Effector memory CD4-positive, alpha-beta T cell (primary cell): ENCODE measurements around the gene TOP2B.

Experiments used
- DNase-seq, 3 donors: peaks; one replicate each; pipeline ENCODE4 v3.0.0-alpha.2; 2020
- H3K27ac ChIP-seq: 2 replicates; pipeline ENCODE4 v1.7.0; 2013; ENCODE audit warnings: mild to moderate bottlenecking, low read length, moderate library complexity; ENCODE audit not compliant: insufficient read depth, poor library complexity, severe bottlenecking
- H3K27me3 ChIP-seq: replicated peaks from 2 replicates; pipeline ENCODE4 v1.7.0; 2013; ENCODE audit warnings: mild to moderate bottlenecking, low read length; ENCODE audit not compliant: insufficient read depth, control insufficient read depth, poor library complexity, severe bottlenecking
- H3K36me3 ChIP-seq: 2 replicates; pipeline ENCODE4 v1.7.0; 2013; ENCODE audit warnings: mild to moderate bottlenecking, low read length, moderate library complexity; ENCODE audit not compliant: control insufficient read depth, insufficient read depth
- H3K4me1 ChIP-seq: 2 replicates; pipeline ENCODE4 v1.7.0; 2013; ENCODE audit warnings: low read length, mild to moderate bottlenecking; ENCODE audit not compliant: control insufficient read depth, insufficient read depth, poor library complexity, severe bottlenecking
- H3K4me3 ChIP-seq: 2 replicates; pipeline ENCODE4 v1.7.0; 2013; ENCODE audit warnings: low read length, low read depth, mild to moderate bottlenecking; ENCODE audit not compliant: insufficient read depth, poor library complexity, severe bottlenecking
- H3K9me3 ChIP-seq: 2 replicates; pipeline ENCODE4 v1.7.0; 2013; ENCODE audit warnings: mild to moderate bottlenecking, low read length, moderate library complexity; ENCODE audit not compliant: control insufficient read depth

Gene TOP2B

GRCh38 chr3:25576831-25577454 lies 87.8 kb downstream of the TOP2B start:
- Histone ChIP-seq H3K4me3 (no peak overlapping the region), H3K27me3 (no peaks in the 10 kb centered on the region), H3K36me3 (no peaks in the 10 kb centered on the region), H3K4me1 (no peaks in the 10 kb centered on the region), H3K9me3 (no peaks in the 10 kb centered on the region), H3K27ac (no peak overlapping the region)
- DNase-seq = no peak

- H3K4me3 ChIP-seq = no peak overlapping the region
Measured at GRCh38 chr3:25576146-25576545, 88.6 kb downstream of the TOP2B start.

GRCh38 chr3:25575001-25575400 lies 89.7 kb downstream of the TOP2B start:
- H3K27ac ChIP-seq = no peak overlapping the region
- H3K4me3 ChIP-seq = no peak overlapping the region
- no peaks in the 10 kb centered on the region for H3K27me3 ChIP-seq
- H3K4me1 ChIP-seq = no peaks in the 10 kb centered on the region
- no peaks in the 10 kb centered on the region for H3K36me3 ChIP-seq
- DNase-seq = no peak
- no peaks in the 10 kb centered on the region for H3K9me3 ChIP-seq

More at GRCh38 chr3:25576146-25576545, 88.6 kb downstream of the TOP2B start:
- Histone ChIP-seq H3K9me3 (no peaks in the 10 kb centered on the region), H3K36me3 (no peaks in the 10 kb centered on the region), H3K27me3 (no peaks in the 10 kb centered on the region), H3K27ac (no peak overlapping the region), H3K4me1 (no peaks in the 10 kb centered on the region)
- no peak for DNase-seq

DNA sequence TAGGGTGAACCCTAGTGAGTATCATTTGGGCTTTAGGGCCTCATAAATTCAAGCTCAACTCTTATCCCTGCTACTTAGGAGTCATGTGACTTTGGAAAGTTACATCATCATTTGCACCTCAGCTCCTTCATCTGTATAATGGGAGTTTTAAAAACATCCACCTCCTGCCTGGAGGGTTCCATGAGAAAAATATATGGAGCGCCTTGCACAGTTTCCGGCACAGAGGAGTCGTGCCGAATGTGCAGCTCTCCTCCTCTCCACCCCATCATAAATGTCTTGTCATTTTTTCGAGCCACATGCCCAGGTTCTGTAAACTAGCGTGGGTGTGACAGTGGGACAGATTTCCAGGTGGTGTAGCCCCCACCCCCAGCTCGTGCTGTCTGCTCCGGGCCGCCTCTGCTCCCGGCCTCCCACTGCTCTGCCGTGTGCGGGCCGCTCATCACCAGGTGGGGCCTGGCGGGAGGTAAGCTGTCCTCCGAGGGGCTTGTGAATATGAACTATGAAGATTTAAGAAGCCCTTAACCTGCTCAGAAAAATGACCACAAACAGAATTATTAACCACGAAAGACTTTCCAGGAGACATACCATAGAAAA lies 90.4 kb downstream of the TOP2B start:
- H3K4me3 ChIP-seq = no peak overlapping the region
- no peaks in the 10 kb centered on the region for H3K27me3 ChIP-seq
- no peaks in the 10 kb centered on the region for H3K36me3 ChIP-seq
- no peaks in the 10 kb centered on the region for H3K4me1 ChIP-seq
- DNase-seq = no peak
- no peaks in the 10 kb centered on the region for H3K9me3 ChIP-seq
- H3K27ac ChIP-seq = no peak overlapping the region

DNA sequence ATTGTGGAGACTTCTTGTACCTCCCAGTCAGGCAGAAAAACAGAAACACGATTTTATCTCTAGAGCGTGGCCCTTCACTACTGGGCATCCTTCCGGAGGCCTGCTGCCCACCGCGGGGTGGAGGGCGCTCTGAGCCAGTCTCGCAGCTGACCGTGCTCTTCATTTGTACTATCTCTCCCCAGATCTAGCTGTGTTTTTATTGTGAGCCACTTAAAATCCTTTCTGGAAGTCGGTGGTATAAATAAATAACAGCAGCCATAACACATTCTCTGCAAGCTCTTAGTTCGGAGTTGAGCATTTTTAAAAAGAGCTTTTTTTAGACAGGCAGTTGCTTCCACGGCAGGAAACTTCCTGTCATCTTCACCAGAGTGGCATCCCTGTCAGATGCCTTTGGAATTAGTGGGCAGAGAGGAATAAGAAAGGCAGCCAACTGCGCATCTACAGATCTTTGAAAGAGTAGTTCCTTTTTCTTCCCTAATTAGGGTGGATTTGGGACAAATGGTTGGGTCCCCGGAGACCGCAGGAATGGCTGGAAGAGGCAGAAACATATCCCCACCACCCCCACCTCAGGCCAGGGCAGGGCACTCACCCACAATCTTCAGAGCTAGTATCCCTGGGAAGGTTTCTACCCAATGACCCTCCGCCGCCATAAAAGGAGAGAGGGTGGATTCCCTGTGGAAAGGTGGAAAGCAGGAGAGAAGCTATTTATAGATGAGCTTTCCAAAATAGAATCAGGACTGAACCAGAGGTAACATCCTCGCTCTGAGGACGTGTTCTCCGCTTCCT lies 91.1 kb downstream of the TOP2B start:
- Histone ChIP-seq H3K36me3 (no peaks in the 10 kb centered on the region), H3K27me3 (no peaks in the 10 kb centered on the region), H3K27ac (no peak overlapping the region), H3K9me3 (no peaks in the 10 kb centered on the region), H3K4me3 (no peak overlapping the region), H3K4me1 (no peaks in the 10 kb centered on the region)
- DNase-seq = no peak

GRCh38 chr3:25572919-25573385 lies 91.8 kb downstream of the TOP2B start:
- Histone ChIP-seq H3K4me3 (no peak overlapping the region), H3K27ac (no peak overlapping the region), H3K36me3 (no peaks in the 10 kb centered on the region), H3K4me1 (no peaks in the 10 kb centered on the region), H3K27me3 (no peaks in the 10 kb centered on the region), H3K9me3 (no peaks in the 10 kb centered on the region)
- no peak for DNase-seq

GRCh38 chr3:25572336-25572735 lies 92.4 kb downstream of the TOP2B start:
- H3K9me3 ChIP-seq = no peaks in the 10 kb centered on the region
- H3K4me1 ChIP-seq = no peaks in the 10 kb centered on the region
- H3K27ac ChIP-seq = no peak overlapping the region
- H3K36me3 ChIP-seq = no peaks in the 10 kb centered on the region
- H3K4me3 ChIP-seq = no peak overlapping the region
- no peak for DNase-seq
- H3K27me3 ChIP-seq = no peaks in the 10 kb centered on the region

GRCh38 chr3:25571285-25571684 lies 93.4 kb downstream of the TOP2B start:
- Histone ChIP-seq H3K4me3 (no peak overlapping the region), H3K27ac (no peak overlapping the region), H3K27me3 (no peaks in the 10 kb centered on the region), H3K9me3 (no peaks in the 10 kb centered on the region), H3K36me3 (no peaks in the 10 kb centered on the region), H3K4me1 (no peaks in the 10 kb centered on the region)
- DNase-seq = no peak

GRCh38 chr3:25568525-25569078 lies 96.1 kb downstream of the TOP2B start:
- Histone ChIP-seq H3K9me3 (no peaks in the 10 kb centered on the region), H3K27ac (no peak overlapping the region), H3K27me3 (no peaks in the 10 kb centered on the region), H3K36me3 (no peaks in the 10 kb centered on the region), H3K4me3 (no peak overlapping the region), H3K4me1 (no peaks in the 10 kb centered on the region)
- no peak for DNase-seq
